IMR-90 (cell line): ENCODE data around the gene ADGRA1. TPM values are rescaled to one million over a fixed set of nuclear protein-coding genes. Genes with fewer than 3 reads are reported as not detected.

Source experiments
- ATAC-seq: fragments of 200-7000 bp; cut with Tn5 transposase; 2 replicates; pipeline ENCODE4 v1.9.1; 2020; ENCODE audit warnings: low read depth, mild to moderate bottlenecking, moderate library complexity
- BruUV-seq: library from RNA; stranded (reverse); fragments of 400-500 nt; replicated peaks from 2 replicates; lab custom pipeline; 2021; lab: Mats Ljungman, UMichigan
- CTCF ChIA-PET: fragments of 300-600 bp; formaldehyde crosslinking; extraction: SDS; loops from one replicate; lab custom pipeline; 2021; ENCODE audit warnings: antibody characterized with exemption; lab: Yijun Ruan, JAX
- POLR2A ChIA-PET: fragments of 300-600 bp; sonication (Branson Sonifier 250); formaldehyde crosslinking; loops from one replicate; lab custom pipeline; 2022; ENCODE audit warnings: antibody characterized with exemption; ENCODE audit not compliant: unreplicated experiment; lab: Charles Lee
- DNase-seq: peaks from one replicate; pipeline ENCODE4 v3.0.0; 2013
- H2AFZ ChIP-seq: replicated peaks from 2 replicates; pipeline ENCODE3; 2013; ENCODE audit warnings: low read length, mild to moderate bottlenecking; ENCODE audit not compliant: poor library complexity
- H2AK5ac ChIP-seq: 2 replicates; pipeline ENCODE4 v1.6.1; 2013; ENCODE audit warnings: low read depth, low read length, inconsistent platforms
- H2AK9ac ChIP-seq: replicated peaks from 2 replicates; pipeline ENCODE3; 2013; ENCODE audit warnings: mild to moderate bottlenecking, low read depth, low read length, moderate library complexity; ENCODE audit not compliant: poor library complexity
- H2BK120ac ChIP-seq: 2 replicates; pipeline ENCODE4 v1.6.1; 2013; ENCODE audit warnings: low read depth, low read length, inconsistent platforms
- H2BK15ac ChIP-seq: 3 replicates; pipeline ENCODE4 v1.6.1; 2013; ENCODE audit warnings: low read depth, low read length, inconsistent platforms
- H2BK20ac ChIP-seq: 2 replicates; pipeline ENCODE4 v1.6.1; 2013; ENCODE audit warnings: low read depth, mild to moderate bottlenecking, inconsistent platforms, low read length, moderate library complexity
- H2BK5ac ChIP-seq: 2 replicates; pipeline ENCODE4 v1.6.1; 2013; ENCODE audit warnings: mild to moderate bottlenecking, low read depth, low read length, inconsistent platforms; ENCODE audit not compliant: poor library complexity, severe bottlenecking
- H3K14ac ChIP-seq: replicated peaks from 2 replicates; pipeline ENCODE4 v1.6.1; 2013; ENCODE audit warnings: low read depth, low read length, inconsistent platforms
- H3K18ac ChIP-seq: 2 replicates; pipeline ENCODE4 v1.6.1; 2013; ENCODE audit warnings: low read depth, low read length, control low read depth
- H3K23ac ChIP-seq: 2 replicates; pipeline ENCODE4 v1.6.1; 2013; ENCODE audit warnings: low read depth, low read length, inconsistent platforms
- H3K27ac ChIP-seq: 2 replicates; pipeline ENCODE4 v1.5.1; 2013; ENCODE audit warnings: mild to moderate bottlenecking, control low read depth, low read length; ENCODE audit not compliant: insufficient read depth
- H3K27me3 ChIP-seq: 2 replicates; pipeline ENCODE4 v1.6.1; 2013; ENCODE audit warnings: low read length; ENCODE audit not compliant: control insufficient read depth, insufficient read depth
- H3K36me3 ChIP-seq: 2 replicates; pipeline ENCODE4 v1.6.1; 2013; ENCODE audit warnings: low read length, mixed read lengths; ENCODE audit not compliant: control insufficient read depth, insufficient read depth
- H3K4ac ChIP-seq: 2 replicates; pipeline ENCODE4 v1.6.1; 2013; ENCODE audit warnings: low read depth, low read length, inconsistent platforms
- H3K4me1 ChIP-seq: 2 replicates; pipeline ENCODE4 v1.6.1; 2013; ENCODE audit warnings: low read length, mixed read lengths; ENCODE audit not compliant: control insufficient read depth, insufficient read depth
- H3K4me2 ChIP-seq: 2 replicates; pipeline ENCODE4 v1.6.1; 2013; ENCODE audit warnings: low read depth, mild to moderate bottlenecking, control low read depth, low read length, moderate library complexity
- H3K4me3 ChIP-seq: 2 replicates; pipeline ENCODE4 v1.5.1; 2013; ENCODE audit warnings: low read depth, mild to moderate bottlenecking, control low read depth, low read length, moderate library complexity; ENCODE audit not compliant: insufficient read depth
- H3K56ac ChIP-seq: 2 replicates; pipeline ENCODE4 v1.6.1; 2013; ENCODE audit warnings: low read length, inconsistent platforms; ENCODE audit not compliant: insufficient read depth; ENCODE audit errors: extremely low read depth
- H3K79me1 ChIP-seq, 2 experiments: 2 replicates each; pipeline ENCODE4 v1.6.1; 2013; ENCODE audit warnings: low read length in 2 of 2, inconsistent platforms in 1 of 2, low read depth in 1 of 2
- H3K9ac ChIP-seq: 2 replicates; pipeline ENCODE4 v1.6.1; 2013; ENCODE audit warnings: low read depth, low read length, control low read depth
- H3K9me1 ChIP-seq: 2 replicates; pipeline ENCODE4 v1.6.1; 2013; ENCODE audit warnings: low read length, inconsistent platforms; ENCODE audit not compliant: insufficient read depth
- H3K9me3 ChIP-seq: 2 replicates; pipeline ENCODE4 v1.6.1; 2013; ENCODE audit warnings: low read length; ENCODE audit not compliant: control insufficient read depth, insufficient read depth
- H4K20me1 ChIP-seq: 2 replicates; pipeline ENCODE4 v1.6.1; 2013; ENCODE audit warnings: low read length, inconsistent platforms; ENCODE audit not compliant: insufficient read depth
- H4K5ac ChIP-seq: 2 replicates; pipeline ENCODE4 v1.6.1; 2013; ENCODE audit warnings: mild to moderate bottlenecking, low read depth, low read length, control low read depth
- H4K8ac ChIP-seq, 2 experiments: 2 replicates each; pipeline ENCODE4 v1.6.1; 2013; ENCODE audit warnings: low read depth in 2 of 2, low read length in 2 of 2, control low read depth in 1 of 2, inconsistent platforms in 1 of 2
- H4K91ac ChIP-seq: 2 replicates; pipeline ENCODE4 v1.6.1; 2013; ENCODE audit warnings: low read depth, low read length, inconsistent platforms; ENCODE audit not compliant: insufficient read depth
- BHLHE40 ChIP-seq: fragments of 150-350 bp; IDR thresholded peaks from 2 replicates; pipeline ENCODE4 v1.6.1; 2016; ENCODE audit warnings: mild to moderate bottlenecking, low read depth, low read length
- CHD1 ChIP-seq: IDR thresholded peaks from 2 replicates; pipeline ENCODE4 v1.6.1; 2012; ENCODE audit warnings: low read depth, low read length, improper control_type of control experiment
- CTCF ChIP-seq: conservative IDR thresholded peaks from 2 replicates; pipeline ENCODE4 v1.5.1; 2012; ENCODE audit warnings: mild to moderate bottlenecking, low read depth, low read length, improper control_type of control experiment
- ELK1 ChIP-seq: fragments of 150-350 bp; IDR thresholded peaks from 2 replicates; pipeline ENCODE4 v1.6.1; 2016; ENCODE audit warnings: low read depth, mild to moderate bottlenecking, low read length, moderate library complexity, borderline replicate concordance
- FOS ChIP-seq: fragments of 150-350 bp; IDR thresholded peaks from 2 replicates; pipeline ENCODE4 v1.6.1; 2016; ENCODE audit warnings: low read depth, low read length
- MAZ ChIP-seq: IDR thresholded peaks from 2 replicates; pipeline ENCODE4 v1.6.1; 2012; ENCODE audit warnings: low read depth, mild to moderate bottlenecking, low read length, improper control_type of control experiment, moderate library complexity, borderline replicate concordance
- MXI1 ChIP-seq: IDR thresholded peaks from 2 replicates; pipeline ENCODE4 v1.6.1; 2012; ENCODE audit warnings: low read depth, mild to moderate bottlenecking, low read length, moderate library complexity, borderline replicate concordance
- POLR2A ChIP-seq: IDR thresholded peaks from 2 replicates; pipeline ENCODE4 v1.6.1; 2012; ENCODE audit warnings: mild to moderate bottlenecking, low read depth, low read length
- RAD21 ChIP-seq: IDR thresholded peaks from 2 replicates; pipeline ENCODE4 v1.6.1; 2012; ENCODE audit warnings: low read length, improper control_type of control experiment
- RCOR1 ChIP-seq: IDR thresholded peaks from 2 replicates; pipeline ENCODE4 v1.6.1; 2012; ENCODE audit warnings: mild to moderate bottlenecking, low read length, improper control_type of control experiment; ENCODE audit not compliant: insufficient replicate concordance
- RFX5 ChIP-seq: IDR thresholded peaks from 2 replicates; pipeline ENCODE4 v1.8.0; 2012; ENCODE audit warnings: low read depth, mild to moderate bottlenecking, low read length, moderate library complexity
- SMC3 ChIP-seq: fragments of 150-350 bp; IDR thresholded peaks from 2 replicates; pipeline ENCODE4 v1.6.1; 2016; ENCODE audit warnings: low read depth, mild to moderate bottlenecking, antibody characterized with exemption, low read length, moderate library complexity
- USF2 ChIP-seq: fragments of 150-350 bp; IDR thresholded peaks from 2 replicates; pipeline ENCODE4 v1.6.1; 2017; ENCODE audit warnings: mild to moderate bottlenecking, antibody characterized with exemption, low read length, low read depth
- WGBS, 2 experiments: methylation state at CpG; one replicate each; pipeline versions ENCODE4 v1.1.5 to v1.1.7; 2013; ENCODE audit warnings: missing lambda C conversion rate in 2 of 2; ENCODE audit not compliant: insufficient read length in 1 of 2; ENCODE audit errors: extremely low coverage in 2 of 2; 5-methylcytosine and 5-hydroxymethylcytosine counted together
- dilution Hi-C: fragments of 300-500 bp; cut with HindIII; formaldehyde crosslinking; loops from one replicate; pipeline ENCODE4 v1.14.3; 2018; ENCODE audit warnings: low sequenced_read_pairs; ENCODE audit not compliant: unreplicated experiment
- in situ Hi-C: fragments of 300-500 bp; cut with MboI; formaldehyde crosslinking; loops from 3 replicates; pipeline ENCODE4 v1.14.3; 2019; ENCODE audit warnings: low sequenced_read_pairs, inconsistent platforms, mixed read lengths
- intact Hi-C: fragments of 100-400 bp; cut with micrococcal nuclease; formaldehyde crosslinking; loops from 2 replicates; pipeline ENCODE4 v1.10.0; 2022
- polyA plus RNA-seq, 3 experiments: library from polyadenylated mRNA; depleted of rRNA; stranded (reverse); fragments of >200 nt; gene quantifications; 2 replicates each; pipeline ENCODE4 v1.2.3, GENCODE V29; 2012; ENCODE audit warnings: low replicate concordance in 1 of 3
- total RNA-seq: library from RNA; depleted of rRNA; stranded (reverse); fragments of >200 nt; gene quantifications from 2 replicates; pipeline ENCODE4 v1.2.3, GENCODE V29; 2012

The ADGRA1 gene
- total and polyA plus RNA-seq, 2 of the 4 experiments (the other 2 are of a cell fraction): not detected

GRCh38 chr10:133131053-133131452, 43.3 kb downstream of the ADGRA1 start:
- no peak overlapping the region for H4K91ac ChIP-seq
- no peak overlapping the region for H3K56ac ChIP-seq
- POLR2A ChIA-PET: no interaction called here
- H2AK5ac ChIP-seq: no peak overlapping the region
- CTCF ChIA-PET: no interaction called here
- no peak overlapping the region for H2BK120ac ChIP-seq
- peak overlapping the region; percentile 11 for H2AFZ ChIP-seq
- DNase-seq: no peak
- no peak overlapping the region for H4K8ac ChIP-seq
- no peak for ATAC-seq
- H2BK20ac ChIP-seq: no peak overlapping the region
- H3K27me3 ChIP-seq: peaks cover 3% of the 10 kb centered on the region; the same call in 1 of the 2 replicates
- H3K27ac ChIP-seq: no peak overlapping the region
- H3K4me2 ChIP-seq: no peak overlapping the region
- no peaks in the 10 kb centered on the region for H3K4me1 ChIP-seq
- no peaks in the 10 kb centered on the region for H3K79me1 ChIP-seq
- dilution Hi-C loops: no loop called here
- intact Hi-C loops: no loop called here
- H3K4ac ChIP-seq: no peak overlapping the region
- H3K23ac ChIP-seq: no peak overlapping the region
- H2BK15ac ChIP-seq: no peak overlapping the region
- H3K14ac ChIP-seq: no peak overlapping the region
- TF ChIP-seq USF2 (no peak), POLR2A (no peak), ELK1 (no peak), CHD1 (no peak), CTCF (no peak), MXI1 (no peak), FOS (no peak), RFX5 (no peak), SMC3 (no peak), RAD21 (no peak), RCOR1 (no peak), BHLHE40 (no peak), MAZ (no peak)
- no peak overlapping the region for H3K4me3 ChIP-seq
- no peak overlapping the region for H3K18ac ChIP-seq
- no peak overlapping the region for H4K5ac ChIP-seq
- no peak overlapping the region for H2AK9ac ChIP-seq
- in situ Hi-C loops: loop anchor here (25.0 kb wide), 1 partner anchor 469 kb away; no protein-coding TSS in a partner anchor
- BruUV-seq: no TSS peak
- H3K9ac ChIP-seq: no peak overlapping the region
- WGBS, 2 experiments: no CpG with 5 or more reads among the region's 18 CpGs
- no peak overlapping the region for H2BK5ac ChIP-seq
- no peaks in the 10 kb centered on the region for H4K20me1 ChIP-seq
- H3K36me3 ChIP-seq: no peaks in the 10 kb centered on the region
- H3K9me3 ChIP-seq: peaks cover 1% of the 10 kb centered on the region; the same call in 1 of the 2 replicates
- H3K9me1 ChIP-seq: no peaks in the 10 kb centered on the region
